GM21390 (cell line): ENCODE results near the gene FBXL15.
A peak's percentile ranks its signal among the peaks of the same experiment; 100 is the strongest.

Experiments
- ATAC-seq: cut with Tn5 transposase; IDR thresholded peaks from one replicate; pipeline ENCODE4 v1.9.1; 2021; ENCODE audit not compliant: unreplicated experiment

Gene FBXL15

DNA sequence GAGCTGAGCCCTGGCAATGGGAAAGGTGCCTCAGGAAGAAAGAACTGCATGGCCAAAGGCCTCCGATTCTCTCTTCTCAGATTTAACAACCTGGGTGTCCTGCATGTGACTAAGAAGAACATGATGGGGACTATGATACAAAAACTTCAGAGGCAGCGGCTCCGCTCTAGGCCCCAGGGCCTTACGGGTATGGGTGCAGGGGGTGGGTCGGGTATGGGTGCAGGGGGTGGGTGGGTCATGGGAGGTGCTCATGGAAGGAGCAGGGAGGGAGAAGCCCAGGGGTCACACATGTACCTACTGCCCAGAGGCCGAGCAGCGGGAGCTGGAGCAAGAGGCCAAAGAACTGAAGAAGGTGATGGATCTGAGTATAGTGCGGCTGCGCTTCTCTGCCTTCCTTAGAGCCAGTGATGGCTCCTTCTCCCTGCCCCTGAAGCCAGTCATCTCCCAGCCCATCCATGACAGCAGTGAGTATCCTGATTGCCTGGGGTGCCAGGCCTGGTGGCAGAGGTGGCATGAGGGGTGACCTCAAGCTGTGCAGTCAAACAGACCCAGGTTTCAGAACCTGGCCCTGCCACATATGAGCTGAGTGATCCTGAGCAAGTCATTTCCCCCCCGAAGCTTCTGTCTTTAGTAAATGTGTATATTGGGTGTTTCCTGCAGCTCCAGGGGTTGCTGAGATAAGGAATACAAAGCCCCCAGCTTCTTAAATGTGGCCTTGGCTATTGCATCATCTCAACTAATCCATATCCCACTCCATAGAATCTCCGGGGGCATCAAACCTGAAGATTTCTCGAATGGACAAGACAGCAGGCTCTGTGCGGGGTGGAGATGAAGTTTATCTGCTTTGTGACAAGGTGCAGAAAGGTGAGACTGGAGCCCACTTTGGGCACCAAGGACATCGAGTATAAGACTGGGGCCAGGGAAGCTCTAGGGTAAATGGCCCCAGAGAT is 23.1 kb upstream of the FBXL15 start:
- no peak for ATAC-seq

GRCh38 chr10:102398172-102399020 is 22.2 kb upstream of the FBXL15 start:
- no peak for ATAC-seq

- peak; percentile 42 for ATAC-seq
These were observed 21.2 kb upstream of the FBXL15 start for GRCh38 chr10:102399217-102400021.

GRCh38 chr10:102400076-102400475 is 20.6 kb upstream of the FBXL15 start:
- ATAC-seq: no peak

DNA sequence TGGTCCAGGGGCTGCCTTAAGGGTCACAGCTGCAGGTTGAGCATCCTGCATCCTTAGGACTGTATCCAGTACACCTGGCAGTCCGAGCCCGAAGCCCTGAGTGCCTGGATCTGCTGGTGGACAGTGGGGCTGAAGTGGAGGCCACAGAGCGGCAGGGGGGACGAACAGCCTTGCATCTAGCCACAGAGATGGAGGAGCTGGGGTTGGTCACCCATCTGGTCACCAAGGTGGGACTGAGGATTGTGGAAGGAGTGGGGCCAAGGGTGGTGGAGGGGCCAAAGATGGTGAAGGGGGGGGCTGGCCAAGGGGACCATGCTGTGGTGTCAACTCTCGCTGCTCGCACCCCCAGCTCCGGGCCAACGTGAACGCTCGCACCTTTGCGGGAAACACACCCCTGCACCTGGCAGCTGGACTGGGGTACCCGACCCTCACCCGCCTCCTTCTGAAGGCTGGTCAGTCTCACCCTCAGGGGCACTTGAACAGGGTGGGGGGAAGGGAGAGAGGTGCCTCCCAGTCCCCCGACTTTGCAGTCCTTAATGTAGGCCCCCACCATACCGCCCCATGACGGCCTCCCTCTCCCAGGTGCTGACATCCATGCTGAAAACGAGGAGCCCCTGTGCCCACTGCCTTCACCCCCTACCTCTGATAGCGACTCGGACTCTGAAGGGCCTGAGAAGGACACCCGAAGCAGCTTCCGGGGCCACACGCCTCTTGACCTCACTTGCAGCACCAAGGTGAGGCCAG is 19.9 kb upstream of the FBXL15 start:
- no peak for ATAC-seq

DNA sequence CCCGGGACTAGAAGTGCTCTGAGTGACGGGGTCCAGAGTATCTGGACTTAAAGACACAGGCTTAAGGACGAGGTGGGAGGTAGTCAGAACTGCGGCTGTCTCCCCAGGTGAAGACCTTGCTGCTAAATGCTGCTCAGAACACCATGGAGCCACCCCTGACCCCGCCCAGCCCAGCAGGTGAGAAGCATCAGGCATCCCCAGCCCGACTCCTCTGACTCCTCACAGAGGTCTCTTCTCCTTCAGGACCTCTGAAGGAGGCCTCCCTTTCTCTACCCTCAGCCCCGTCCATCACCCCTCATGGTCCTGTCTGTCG is 19.3 kb upstream of the FBXL15 start:
- ATAC-seq: no peak

GRCh38 chr10:102401735-102402511 is 18.7 kb upstream of the FBXL15 start:
- no peak for ATAC-seq

DNA sequence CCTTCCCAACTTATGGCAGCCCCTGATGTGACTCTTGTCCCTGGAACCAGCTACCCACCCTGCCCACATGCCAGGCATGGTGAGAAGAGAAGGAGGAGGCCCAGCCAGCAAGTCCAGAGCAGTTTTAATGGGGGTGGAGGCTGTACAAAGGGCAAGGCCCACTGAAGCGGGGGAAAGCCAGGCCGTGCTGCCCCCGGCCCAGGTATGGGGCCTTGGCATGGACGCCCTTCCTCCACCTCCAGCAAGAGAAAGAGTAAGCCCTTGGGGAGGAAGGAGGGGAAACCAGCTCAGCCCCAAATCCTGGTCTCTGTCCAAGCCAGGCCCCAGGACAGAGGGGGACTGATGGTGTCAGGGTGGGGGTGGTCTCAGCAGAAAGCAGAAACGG is 18.1 kb upstream of the FBXL15 start:
- ATAC-seq: no peak

- ATAC-seq: no peak
These were observed 17.5 kb upstream of the FBXL15 start for GRCh38 chr10:102403115-102403514.

DNA sequence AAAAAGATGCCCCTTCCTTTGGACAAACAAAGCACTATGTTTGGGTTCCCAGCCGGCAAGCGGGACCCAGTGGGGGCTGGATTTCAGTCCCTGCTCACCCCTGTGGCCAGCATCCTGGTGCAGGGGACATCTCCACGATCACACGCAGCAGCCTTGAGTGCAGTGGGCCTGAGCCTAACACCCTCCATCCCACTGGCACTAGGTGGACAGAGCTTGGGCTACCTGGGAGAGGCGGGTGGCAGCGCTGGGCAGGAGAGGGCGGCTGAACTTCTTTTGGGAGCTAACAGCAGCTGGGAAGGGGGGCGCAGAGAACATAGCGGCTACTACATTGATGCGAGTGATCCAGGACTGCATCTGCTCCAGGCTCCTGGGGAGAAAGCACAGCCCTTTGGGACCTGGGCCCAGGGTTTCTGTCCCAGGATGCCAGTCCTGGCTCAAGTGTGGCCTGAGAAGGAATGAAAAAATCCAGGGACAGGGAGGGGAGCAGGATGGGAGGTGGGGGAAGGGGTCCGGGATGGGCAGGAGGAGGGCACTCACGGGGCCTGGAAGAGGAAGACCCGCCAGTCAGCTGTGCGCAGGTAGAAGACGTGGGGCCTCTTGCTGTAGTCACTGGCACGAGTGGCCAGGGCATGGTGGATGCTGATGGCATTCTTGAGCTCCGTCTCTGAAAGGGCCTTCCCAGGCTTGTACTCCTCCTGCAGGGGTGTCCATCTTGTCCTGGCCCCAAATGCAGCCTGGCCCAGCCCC is 16.1 kb upstream of the FBXL15 start:
- ATAC-seq: no peak

- no peak for ATAC-seq
These were observed 15.5 kb upstream of the FBXL15 start for GRCh38 chr10:102405108-102405571.

DNA sequence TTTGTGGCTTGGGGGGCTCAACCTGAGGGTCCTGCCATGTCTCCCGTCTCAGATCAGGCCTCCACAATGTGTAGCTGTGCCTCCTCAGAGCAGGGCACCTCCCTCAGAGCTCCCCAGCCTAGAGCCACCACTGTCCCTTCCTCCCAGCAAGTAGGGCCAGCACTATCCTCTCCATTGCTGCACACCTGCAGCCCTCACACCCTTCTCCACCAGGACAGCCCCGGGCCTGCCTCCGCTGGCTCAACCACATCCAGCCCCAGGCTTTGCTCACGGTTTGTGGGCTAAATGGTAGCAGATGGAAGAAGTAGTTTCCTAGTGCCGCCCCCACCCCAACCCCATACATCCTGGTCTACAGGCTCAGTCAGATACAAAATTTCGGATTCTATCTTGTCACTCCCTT is 15.0 kb upstream of the FBXL15 start:
- no peak for ATAC-seq

- no peak for ATAC-seq
These were observed 13.8 kb upstream of the FBXL15 start for GRCh38 chr10:102406815-102407214.

- ATAC-seq: no peak
These were observed 13.1 kb upstream of the FBXL15 start for GRCh38 chr10:102407425-102408130.

- no peak for ATAC-seq
These were observed 12.4 kb upstream of the FBXL15 start for GRCh38 chr10:102408131-102408727.

DNA sequence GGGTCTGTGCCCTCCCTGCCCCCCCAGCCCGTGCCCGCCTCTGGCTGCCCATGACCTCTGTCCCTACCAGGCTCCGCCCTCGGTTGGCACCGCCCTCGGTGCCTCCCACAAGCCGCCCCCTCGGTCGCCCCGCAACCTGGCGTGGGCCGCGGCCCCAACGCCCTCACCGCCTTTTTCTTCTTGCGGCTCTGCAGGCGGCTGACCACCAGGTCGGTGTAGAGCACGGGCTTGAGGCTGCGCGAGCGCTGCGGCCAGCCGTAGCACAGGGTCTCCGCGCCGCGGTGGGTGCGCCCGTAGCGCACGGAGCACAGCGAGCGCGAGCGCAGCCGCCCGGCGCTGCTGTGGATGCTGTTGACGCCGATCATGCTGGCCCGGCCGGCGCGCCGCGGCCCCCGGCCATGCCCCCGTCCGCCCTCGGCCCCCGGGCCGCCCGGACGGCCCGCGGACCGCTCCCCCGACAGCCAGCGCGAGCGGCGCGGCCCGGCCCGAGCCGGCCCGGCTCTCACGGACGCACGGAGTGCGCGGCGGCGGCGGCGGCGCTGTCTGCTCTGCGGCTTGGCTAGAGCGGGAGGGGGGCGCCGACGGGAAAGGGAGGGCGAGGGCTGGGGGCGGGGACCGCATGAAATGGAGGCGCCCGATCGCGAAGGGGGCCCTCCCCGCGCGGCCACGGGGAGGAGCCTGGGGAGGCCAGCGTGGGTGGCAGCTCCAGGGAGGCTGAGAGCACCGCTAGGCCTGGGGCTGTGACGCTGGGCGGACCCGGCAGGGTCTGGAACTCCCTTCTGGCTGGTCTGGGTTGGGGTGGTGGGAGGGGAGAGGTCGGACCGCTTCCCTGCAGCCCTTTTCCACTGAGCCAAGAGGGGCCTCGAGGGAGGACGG is 11.7 kb upstream of the FBXL15 start:
- no peak for ATAC-seq
